Caco-2 (cell line): Measurements from ENCODE around the gene ZPLD1. TPM values are rescaled to one million over a fixed set of nuclear protein-coding genes. Genes with fewer than 3 reads are reported as not detected.

Source experiments
- BruUV-seq: library from RNA; stranded (reverse); fragments of 400-500 nt; replicated peaks from 2 replicates; lab custom pipeline; 2021; lab: Mats Ljungman, UMichigan
- CTCF ChIA-PET: fragments of 300-600 bp; sonication (Branson Sonifier 250); formaldehyde crosslinking; loops from one replicate; lab custom pipeline; 2022; ENCODE audit warnings: antibody characterized with exemption; lab: Charles Lee
- POLR2A ChIA-PET: fragments of 300-600 bp; sonication (Branson Sonifier 250); formaldehyde crosslinking; loops from one replicate; lab custom pipeline; 2022; ENCODE audit warnings: antibody characterized with exemption; lab: Charles Lee
- DNase-seq, 2 experiments: peaks; one replicate each; pipeline versions ENCODE4 v3.0.0 to v3.0.0-alpha.2; 2020 to 2022
- H3K27me3 ChIP-seq: replicated peaks from 2 replicates; pipeline ENCODE4 v1.6.0; 2011; ENCODE audit warnings: low read length; ENCODE audit not compliant: control insufficient read depth, insufficient read depth
- H3K36me3 ChIP-seq: 2 replicates; pipeline ENCODE4 v1.5.1; 2011; ENCODE audit warnings: low read length; ENCODE audit not compliant: control insufficient read depth, insufficient read depth
- H3K4me1 ChIP-seq: fragments of 250-450 bp; sonication (Bioruptor Pico); 2 replicates; pipeline ENCODE4 v1.5.1; 2020; ENCODE audit warnings: mild to moderate bottlenecking
- H3K4me3 ChIP-seq: 2 replicates; pipeline ENCODE4 v1.5.1; 2011; ENCODE audit warnings: low read depth, mild to moderate bottlenecking, control low read depth, low read length
- H3K9me3 ChIP-seq: fragments of 250-450 bp; sonication (Bioruptor Pico); 2 replicates; pipeline ENCODE4 v1.5.1; 2020; ENCODE audit warnings: mild to moderate bottlenecking, moderate library complexity
- H3K27ac Mint-ChIP-seq: one replicate; pipeline ENCODE4 v1.8.0; 2022; ENCODE audit warnings: mixed read lengths; ENCODE audit not compliant: unreplicated experiment
- H3K27me3 Mint-ChIP-seq: one replicate; pipeline ENCODE4 v1.8.0; 2022; ENCODE audit warnings: mixed read lengths; ENCODE audit not compliant: insufficient read depth, unreplicated experiment
- H3K36me3 Mint-ChIP-seq: one replicate; pipeline ENCODE4 v1.8.0; 2022; ENCODE audit warnings: mild to moderate bottlenecking, mixed read lengths; ENCODE audit not compliant: insufficient read depth, unreplicated experiment
- H3K4me1 Mint-ChIP-seq: one replicate; pipeline ENCODE4 v1.8.0; 2022; ENCODE audit warnings: low read depth, mixed read lengths; ENCODE audit not compliant: unreplicated experiment
- H3K4me3 Mint-ChIP-seq: one replicate; pipeline ENCODE4 v1.8.0; 2022; ENCODE audit warnings: mild to moderate bottlenecking, moderate library complexity, mixed read lengths; ENCODE audit not compliant: unreplicated experiment
- H3K9me3 Mint-ChIP-seq: one replicate; pipeline ENCODE4 v1.8.0; 2022; ENCODE audit warnings: mixed read lengths; ENCODE audit not compliant: unreplicated experiment
- intact Hi-C: fragments of 100-400 bp; cut with micrococcal nuclease; formaldehyde crosslinking; loops from one replicate; pipeline ENCODE4 v1.10.0; 2022; ENCODE audit not compliant: unreplicated experiment
- total RNA-seq: library from RNA; stranded (reverse); gene quantifications from 2 replicates; pipeline ENCODE4 v1.2.3, GENCODE V29; 2022
- TF ChIP-seq, protein P1 (sequence below), 2 experiments: fragments of 200-600 bp in 1 of 2; IDR thresholded peaks; 1 replicate in 1 of 2; 2 replicates in 1 of 2; pipeline versions ENCODE4 v1.5.1 to v1.8.0; 2011 to 2022; ENCODE audit warnings: antibody characterized with exemption in 1 of 2, control low read depth in 1 of 2, inconsistent platforms in 1 of 2, low read depth in 1 of 2, low read length in 1 of 2, mild to moderate bottlenecking in 1 of 2, moderate library complexity in 1 of 2; ENCODE audit not compliant: insufficient read depth in 1 of 2, severe bottlenecking in 1 of 2, unreplicated experiment in 1 of 2

The ZPLD1 gene
- total RNA-seq, 1 experiment from 2014 or later: not detected

DNA sequence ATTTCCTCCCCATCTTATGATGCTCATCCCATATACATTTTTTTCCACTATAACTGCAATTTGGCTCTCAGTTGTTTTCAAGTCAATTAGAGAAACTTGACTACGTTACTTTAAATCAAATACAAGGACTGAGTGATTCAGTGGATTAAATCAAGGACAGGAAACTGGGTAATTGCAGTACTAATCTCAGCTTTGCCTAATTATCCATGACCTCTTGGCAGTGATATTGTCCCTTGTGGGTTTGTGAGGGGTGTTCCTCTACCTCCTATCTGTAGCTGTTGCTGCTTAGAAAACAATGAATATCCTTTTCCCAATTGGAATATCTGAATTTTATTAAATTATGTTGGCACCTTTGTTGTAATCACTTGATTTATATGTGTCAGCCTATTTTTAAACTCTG, 79.4 kb downstream of the ZPLD1 start:
- Histone ChIP-seq H3K4me3 (no peak overlapping the region), H3K36me3 (no peaks in the 10 kb centered on the region), H3K4me1 (no peaks in the 10 kb centered on the region), H3K9me3 (no peaks in the 10 kb centered on the region), H3K27me3 (no peaks in the 10 kb centered on the region)
- no peaks in the 10 kb centered on the region for H3K9me3 Mint-ChIP-seq
- CTCF ChIA-PET: no interaction called here
- no peak overlapping the region for H3K4me3 Mint-ChIP-seq
- intact Hi-C loops: no loop called here
- H3K27ac Mint-ChIP-seq: no peak overlapping the region
- no peaks in the 10 kb centered on the region for H3K36me3 Mint-ChIP-seq
- TF ChIP-seq, protein P1, sequence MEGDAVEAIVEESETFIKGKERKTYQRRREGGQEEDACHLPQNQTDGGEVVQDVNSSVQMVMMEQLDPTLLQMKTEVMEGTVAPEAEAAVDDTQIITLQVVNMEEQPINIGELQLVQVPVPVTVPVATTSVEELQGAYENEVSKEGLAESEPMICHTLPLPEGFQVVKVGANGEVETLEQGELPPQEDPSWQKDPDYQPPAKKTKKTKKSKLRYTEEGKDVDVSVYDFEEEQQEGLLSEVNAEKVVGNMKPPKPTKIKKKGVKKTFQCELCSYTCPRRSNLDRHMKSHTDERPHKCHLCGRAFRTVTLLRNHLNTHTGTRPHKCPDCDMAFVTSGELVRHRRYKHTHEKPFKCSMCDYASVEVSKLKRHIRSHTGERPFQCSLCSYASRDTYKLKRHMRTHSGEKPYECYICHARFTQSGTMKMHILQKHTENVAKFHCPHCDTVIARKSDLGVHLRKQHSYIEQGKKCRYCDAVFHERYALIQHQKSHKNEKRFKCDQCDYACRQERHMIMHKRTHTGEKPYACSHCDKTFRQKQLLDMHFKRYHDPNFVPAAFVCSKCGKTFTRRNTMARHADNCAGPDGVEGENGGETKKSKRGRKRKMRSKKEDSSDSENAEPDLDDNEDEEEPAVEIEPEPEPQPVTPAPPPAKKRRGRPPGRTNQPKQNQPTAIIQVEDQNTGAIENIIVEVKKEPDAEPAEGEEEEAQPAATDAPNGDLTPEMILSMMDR (IDR thresholded peaks at IDR 0.05; ENCODE audit: insufficient read depth in 1 of 2, low read depth in 1 of 2, low read length in 1 of 2, severe bottlenecking in 1 of 2, unreplicated experiment in 1 of 2): no peak
- no peaks in the 10 kb centered on the region for H3K4me1 Mint-ChIP-seq
- POLR2A ChIA-PET: no interaction called here
- H3K27me3 Mint-ChIP-seq: peaks cover under 1% of the 10 kb centered on the region
- BruUV-seq: no TSS peak
- no peak for DNase-seq

DNA sequence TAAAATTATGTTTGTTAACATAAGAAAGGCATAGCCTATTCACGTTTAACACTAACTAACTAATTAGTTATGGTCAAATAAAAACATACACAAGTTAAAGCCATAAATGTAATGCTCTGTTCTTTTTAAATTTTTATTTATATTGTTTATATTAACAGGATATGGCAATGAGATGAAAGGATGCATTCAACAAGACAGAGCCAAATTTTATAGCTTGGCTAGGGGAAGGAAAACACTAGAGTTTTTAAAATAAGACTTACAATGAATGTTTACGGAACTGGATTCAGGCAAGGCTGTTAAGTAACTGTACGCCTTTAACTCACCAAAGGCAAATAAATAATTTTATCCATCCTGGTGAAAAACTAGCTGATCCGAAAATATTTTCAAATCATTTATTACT, 86.4 kb downstream of the ZPLD1 start:
- Mint-ChIP-seq H3K36me3 (no peaks in the 10 kb centered on the region), H3K4me3 (no peak overlapping the region), H3K9me3 (no peaks in the 10 kb centered on the region), H3K4me1 (no peaks in the 10 kb centered on the region), H3K27ac (no peak overlapping the region), H3K27me3 (peaks cover 5% of the 10 kb centered on the region)
- TF ChIP-seq, protein P1 (IDR thresholded peaks at IDR 0.05; ENCODE audit: insufficient read depth in 1 of 2, low read depth in 1 of 2, low read length in 1 of 2, severe bottlenecking in 1 of 2, unreplicated experiment in 1 of 2): no peak
- Histone ChIP-seq H3K36me3 (no peaks in the 10 kb centered on the region), H3K27me3 (no peaks in the 10 kb centered on the region), H3K9me3 (no peaks in the 10 kb centered on the region), H3K4me1 (no peaks in the 10 kb centered on the region), H3K4me3 (no peak overlapping the region)
- intact Hi-C loops: no loop called here
- DNase-seq: no peak
- BruUV-seq: no TSS peak
- POLR2A ChIA-PET: interaction anchor here (0.5 kb wide), 1 partner anchor 650 kb away, joined by 6 read pairs; no protein-coding TSS in a partner anchor
- CTCF ChIA-PET: no interaction called here

DNA sequence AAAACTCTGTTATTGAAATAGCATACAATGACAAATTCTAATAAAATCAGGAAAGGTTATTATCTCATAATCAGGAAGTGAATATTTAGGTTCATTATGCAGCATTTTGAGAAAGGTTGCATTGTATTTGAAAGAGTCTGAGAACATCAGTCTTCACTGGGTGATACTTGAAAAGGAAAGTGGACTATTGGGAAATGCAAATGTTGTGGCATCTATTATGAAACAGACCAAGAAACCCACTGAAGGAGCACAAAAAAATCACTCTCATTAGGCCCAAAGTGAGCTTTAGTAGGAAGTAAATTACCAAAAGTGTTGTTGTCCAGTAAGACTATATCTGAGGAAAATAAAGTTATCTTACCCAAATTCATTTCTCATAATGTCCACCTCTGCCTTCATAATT, 90.8 kb downstream of the ZPLD1 start:
- Mint-ChIP-seq H3K27ac (no peak overlapping the region), H3K27me3 (no peaks in the 10 kb centered on the region), H3K4me3 (no peak overlapping the region), H3K4me1 (no peaks in the 10 kb centered on the region), H3K36me3 (no peaks in the 10 kb centered on the region), H3K9me3 (no peaks in the 10 kb centered on the region)
- POLR2A ChIA-PET: no interaction called here
- Histone ChIP-seq H3K27me3 (no peaks in the 10 kb centered on the region), H3K9me3 (no peaks in the 10 kb centered on the region), H3K36me3 (no peaks in the 10 kb centered on the region), H3K4me1 (no peaks in the 10 kb centered on the region), H3K4me3 (no peak overlapping the region)
- intact Hi-C loops: no loop called here
- no peak for DNase-seq
- BruUV-seq: no TSS peak
- CTCF ChIA-PET: no interaction called here
- TF ChIP-seq, protein P1 (IDR thresholded peaks at IDR 0.05; ENCODE audit: insufficient read depth in 1 of 2, low read depth in 1 of 2, low read length in 1 of 2, severe bottlenecking in 1 of 2, unreplicated experiment in 1 of 2): no peak
